ENCODE results near the gene NTMT1. TPM values are rescaled to one million over a fixed set of nuclear protein-coding genes. Genes with fewer than 3 reads are reported as not detected.

Gene NTMT1
- total RNA-seq (2021) (82.8 and 87.1 TPM in 2 replicates), Bru-seq, nascent RNA (percentile 71 among the genes with signal in this experiment), BruChase-seq, experiment 1, labeled RNA remaining after a 2-hour chase (percentile 54 among the genes with signal in this experiment), BruChase-seq, experiment 2, labeled RNA remaining after a 6-hour chase (percentile 62 among the genes with signal in this experiment)
- long read RNA-seq, transcript NTMT1-206 (4 exons, 576 nt): minor isoform, 16 of 178 reads
- long read RNA-seq, transcript NTMT1-207 (3 exons, 1,072 nt): minor isoform, 17 of 178 reads
- long read RNA-seq, transcript NTMT1-203 (4 exons, 1,315 nt): major isoform, 91 of 178 reads
- long read RNA-seq, transcript NTMT1-202 (4 exons, 741 nt): minor isoform, 25 of 178 reads
- long read RNA-seq, partial matches to known transcripts: 9 of 178 reads
- long read RNA-seq, other reads (novel, unspliced or antisense): 15 of 178 reads

- no TSS peak for BruUV-seq (replicated peaks)
- peaks cover 39% of the 10 kb centered on the region for H3K4me1 ChIP-seq (ENCODE audit: insufficient read depth, low read length, poor library complexity, severe bottlenecking)
- POLR2A ChIA-PET (ENCODE audit: low non-redundant PET): no interaction called here
- H3K4me3 ChIP-seq (ENCODE audit: low read depth, low read length, poor library complexity, severe bottlenecking): peak within 1 kb of the TSS; percentile 97
- H3K9me3 ChIP-seq (ENCODE audit: low read depth, low read length, poor library complexity, severe bottlenecking): no peaks in the 10 kb centered on the region
- H3K36me3 ChIP-seq (ENCODE audit: insufficient read depth, low read length, poor library complexity, severe bottlenecking): no peaks in the 10 kb centered on the region
- DNase-seq (ENCODE audit: low spot score): peak; percentile 88
- H3K27me3 ChIP-seq (replicated peaks; ENCODE audit: insufficient read depth, low read depth, low read length, poor library complexity): no peaks in the 10 kb centered on the region
- intact Hi-C loops (cut with micrococcal nuclease; ENCODE audit: unreplicated experiment): loop anchor here (5.0 kb wide), 1 partner anchor 166 kb away; no protein-coding TSS in a partner anchor
- H3K27ac ChIP-seq (ENCODE audit: low read depth, low read length, poor library complexity, severe bottlenecking): peak within 1 kb of the TSS; percentile 98
- TF ChIP-seq EZH2 (IDR thresholded peaks at IDR 0.05; ENCODE audit: borderline replicate concordance, low read depth, low read length, poor library complexity, severe bottlenecking): no peak
- TF ChIP-seq, protein P1, sequence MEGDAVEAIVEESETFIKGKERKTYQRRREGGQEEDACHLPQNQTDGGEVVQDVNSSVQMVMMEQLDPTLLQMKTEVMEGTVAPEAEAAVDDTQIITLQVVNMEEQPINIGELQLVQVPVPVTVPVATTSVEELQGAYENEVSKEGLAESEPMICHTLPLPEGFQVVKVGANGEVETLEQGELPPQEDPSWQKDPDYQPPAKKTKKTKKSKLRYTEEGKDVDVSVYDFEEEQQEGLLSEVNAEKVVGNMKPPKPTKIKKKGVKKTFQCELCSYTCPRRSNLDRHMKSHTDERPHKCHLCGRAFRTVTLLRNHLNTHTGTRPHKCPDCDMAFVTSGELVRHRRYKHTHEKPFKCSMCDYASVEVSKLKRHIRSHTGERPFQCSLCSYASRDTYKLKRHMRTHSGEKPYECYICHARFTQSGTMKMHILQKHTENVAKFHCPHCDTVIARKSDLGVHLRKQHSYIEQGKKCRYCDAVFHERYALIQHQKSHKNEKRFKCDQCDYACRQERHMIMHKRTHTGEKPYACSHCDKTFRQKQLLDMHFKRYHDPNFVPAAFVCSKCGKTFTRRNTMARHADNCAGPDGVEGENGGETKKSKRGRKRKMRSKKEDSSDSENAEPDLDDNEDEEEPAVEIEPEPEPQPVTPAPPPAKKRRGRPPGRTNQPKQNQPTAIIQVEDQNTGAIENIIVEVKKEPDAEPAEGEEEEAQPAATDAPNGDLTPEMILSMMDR (conservative IDR thresholded peaks at IDR 0.05; ENCODE audit: low read depth, low read length): no peak
- CTCF ChIA-PET: interaction anchor here (0.6 to 5.3 kb wide), 6 partner anchors 29 to 494 kb away, joined by 3 to 40 read pairs (median 4); partner anchors contain the start of gene PTGES
Measured at GRCh38 chr9:129626079-129626624, at the start of gene NTMT1. NTMT1 (plus strand) TSS chr9:129626163; CDS start chr9:129632704, 6,541 bp downstream.

DNA sequence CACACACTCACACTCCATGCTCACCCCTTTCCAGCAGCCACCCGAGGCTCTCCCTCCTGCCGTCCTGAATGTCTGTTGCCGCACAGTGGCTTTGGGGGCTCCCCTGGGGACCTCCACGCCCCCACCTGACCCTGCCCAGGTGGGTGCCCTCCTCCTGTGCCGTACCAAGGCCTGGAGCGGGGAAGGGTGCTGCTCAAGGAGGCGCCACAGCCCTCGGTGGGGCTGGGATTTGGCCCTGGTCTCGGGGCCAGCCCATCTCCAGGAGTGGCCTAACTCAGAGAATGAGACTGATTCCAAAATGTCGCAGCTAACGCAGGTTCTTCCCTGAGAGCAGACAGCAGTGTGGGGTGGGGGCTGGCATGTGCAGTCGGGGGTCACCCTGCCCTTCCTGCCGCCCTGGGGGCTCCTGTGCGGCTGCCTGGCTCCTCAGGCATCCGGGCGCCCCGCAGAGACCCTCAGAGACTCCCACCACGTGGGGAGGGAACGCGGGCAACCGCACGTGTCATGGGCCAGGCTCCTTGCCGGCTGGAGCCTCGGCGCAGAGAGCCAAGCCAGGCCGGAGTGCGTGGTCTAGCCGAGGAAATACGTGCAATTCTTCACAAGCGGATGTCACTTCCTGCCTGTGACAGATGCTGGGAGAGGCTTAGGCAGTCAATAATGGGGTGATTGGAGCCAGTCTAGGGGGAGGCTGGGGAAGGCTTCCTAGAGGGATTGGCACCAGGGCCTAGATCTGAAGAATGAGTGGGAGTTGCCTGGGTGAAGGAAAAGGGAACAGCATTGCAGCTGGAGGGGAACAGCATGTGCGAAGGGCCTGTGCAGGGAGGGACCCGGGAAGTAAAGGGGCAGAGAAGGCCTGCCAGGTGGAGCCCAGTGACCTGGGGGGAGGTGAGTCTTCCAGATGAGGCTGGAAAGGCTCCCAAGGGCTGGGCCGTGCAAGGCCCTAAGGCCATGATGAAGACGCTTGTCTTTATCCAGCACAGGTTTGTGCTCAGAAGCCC, 49.1 kb upstream of the NTMT1 start:
- ChIA-PET POLR2A (ENCODE audit: low non-redundant PET) (no interaction called here), CTCF (no interaction called here)
- Histone ChIP-seq H3K9me3 (ENCODE audit: low read depth, low read length, poor library complexity, severe bottlenecking) (no peaks in the 10 kb centered on the region), H3K27ac (ENCODE audit: low read depth, low read length, poor library complexity, severe bottlenecking) (peak overlapping the region; percentile 47), H3K4me1 (ENCODE audit: insufficient read depth, low read length, poor library complexity, severe bottlenecking) (no peaks in the 10 kb centered on the region), H3K36me3 (ENCODE audit: insufficient read depth, low read length, poor library complexity, severe bottlenecking) (no peaks in the 10 kb centered on the region), H3K4me3 (ENCODE audit: low read depth, low read length, poor library complexity, severe bottlenecking) (no peak overlapping the region), H3K27me3 (replicated peaks; ENCODE audit: insufficient read depth, low read depth, low read length, poor library complexity) (no peaks in the 10 kb centered on the region)
- BruUV-seq (replicated peaks): no TSS peak
- peak; percentile 56 for DNase-seq (ENCODE audit: low spot score)
- no peak for TF ChIP-seq EZH2 (IDR thresholded peaks at IDR 0.05; ENCODE audit: borderline replicate concordance, low read depth, low read length, poor library complexity, severe bottlenecking)
- TF ChIP-seq, protein P1 (conservative IDR thresholded peaks at IDR 0.05; ENCODE audit: low read depth, low read length): no peak
- intact Hi-C loops (cut with micrococcal nuclease; ENCODE audit: unreplicated experiment): no loop called here

DNA sequence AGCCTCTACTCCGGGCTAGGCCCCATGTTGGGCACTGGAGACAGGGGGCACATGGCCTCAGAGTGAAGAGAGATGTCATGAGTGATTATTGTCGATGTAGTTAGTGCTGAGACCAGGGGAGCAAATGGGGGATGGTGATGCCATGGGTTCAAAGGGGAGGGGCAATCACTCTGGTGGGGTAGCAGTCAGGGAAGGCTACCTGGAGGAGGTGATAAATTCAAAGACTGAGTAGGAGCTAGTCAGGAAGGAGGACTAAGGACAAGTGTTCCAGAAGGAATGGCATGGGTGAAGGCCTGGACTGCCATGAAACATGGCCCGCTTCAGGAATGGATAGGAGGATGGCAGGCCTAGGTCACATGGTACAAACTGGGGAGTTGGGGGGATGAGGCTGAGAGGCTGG, 46.7 kb upstream of the NTMT1 start:
- CTCF ChIA-PET: no interaction called here
- Histone ChIP-seq H3K4me3 (ENCODE audit: low read depth, low read length, poor library complexity, severe bottlenecking) (no peak overlapping the region), H3K9me3 (ENCODE audit: low read depth, low read length, poor library complexity, severe bottlenecking) (no peaks in the 10 kb centered on the region), H3K27me3 (replicated peaks; ENCODE audit: insufficient read depth, low read depth, low read length, poor library complexity) (no peaks in the 10 kb centered on the region), H3K27ac (ENCODE audit: low read depth, low read length, poor library complexity, severe bottlenecking) (no peak overlapping the region), H3K36me3 (ENCODE audit: insufficient read depth, low read length, poor library complexity, severe bottlenecking) (no peaks in the 10 kb centered on the region), H3K4me1 (ENCODE audit: insufficient read depth, low read length, poor library complexity, severe bottlenecking) (peaks cover 2% of the 10 kb centered on the region)
- intact Hi-C loops (cut with micrococcal nuclease; ENCODE audit: unreplicated experiment): no loop called here
- DNase-seq (ENCODE audit: low spot score): no peak
- TF ChIP-seq EZH2 (IDR thresholded peaks at IDR 0.05; ENCODE audit: borderline replicate concordance, low read depth, low read length, poor library complexity, severe bottlenecking): no peak
- TF ChIP-seq, protein P1 (conservative IDR thresholded peaks at IDR 0.05; ENCODE audit: low read depth, low read length): no peak
- POLR2A ChIA-PET (ENCODE audit: low non-redundant PET): no interaction called here
- no TSS peak for BruUV-seq (replicated peaks)
